HG03469 (cell line): Measurements from ENCODE around the gene TBXAS1.

Experiments
- ATAC-seq: cut with Tn5 transposase; IDR thresholded peaks from one replicate; pipeline ENCODE4 v1.9.1; 2021; ENCODE audit warnings: mild to moderate bottlenecking, moderate library complexity, moderate number of reproducible peaks; ENCODE audit not compliant: unreplicated experiment

TBXAS1 gene

GRCh38 chr7:140039896-140040295 lies 210.8 kb downstream of the TBXAS1 start:
- ATAC-seq: no peak

DNA sequence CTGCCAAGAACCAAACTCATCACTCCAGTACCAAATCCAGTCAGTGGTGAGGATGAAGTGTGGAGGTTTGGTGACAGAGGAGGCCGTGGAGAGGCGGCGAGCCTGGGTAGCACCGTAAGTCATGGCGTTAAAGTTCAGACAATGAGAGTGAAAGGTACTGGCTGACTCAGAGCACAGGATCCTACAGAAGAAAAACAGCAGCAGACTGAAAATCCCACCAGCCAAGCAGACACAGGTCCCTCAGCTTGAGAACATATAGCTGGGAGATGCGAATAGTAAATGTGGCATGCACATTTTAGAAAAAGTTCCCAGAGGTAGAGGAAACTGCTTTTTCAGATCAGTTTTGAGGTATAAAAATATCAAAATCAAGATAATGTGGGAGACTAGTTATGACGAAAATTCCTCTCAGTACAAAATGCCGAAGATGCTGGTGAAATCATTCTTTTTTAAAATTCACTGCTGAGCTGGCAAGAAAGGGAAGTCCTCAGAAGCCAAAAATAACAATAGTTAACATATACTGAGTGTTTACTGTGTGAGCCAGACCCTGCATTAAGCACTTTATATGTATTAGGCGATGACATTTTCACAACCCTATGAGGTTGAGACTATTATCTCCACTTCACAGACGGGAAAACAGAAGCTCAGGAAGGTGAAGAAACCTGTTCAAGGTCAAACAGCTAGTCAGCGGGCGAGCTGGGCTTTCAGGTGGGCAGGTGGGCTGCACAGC lies 212.8 kb downstream of the TBXAS1 start:
- ATAC-seq: no peak

DNA sequence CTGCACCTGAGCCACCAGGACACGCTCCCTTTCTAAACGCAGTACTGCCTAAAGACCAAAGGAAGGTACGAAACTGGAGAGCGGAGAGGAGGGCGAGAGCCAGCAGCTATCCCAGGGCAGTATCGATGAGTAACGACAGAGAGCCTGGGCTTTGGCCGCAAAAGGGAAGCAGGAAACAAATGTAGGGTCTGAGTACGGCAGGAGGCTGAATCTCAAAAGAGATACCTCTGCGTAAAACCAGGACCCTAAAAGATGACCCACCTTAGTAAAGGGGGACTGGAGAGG lies 213.3 kb downstream of the TBXAS1 start:
- ATAC-seq: no peak

GRCh38 chr7:140044251-140044650 lies 215.2 kb downstream of the TBXAS1 start:
- ATAC-seq: no peak

- ATAC-seq: no peak
These were observed 216.6 kb downstream of the TBXAS1 start for GRCh38 chr7:140045697-140046096.

GRCh38 chr7:140047197-140047596 lies 218.1 kb downstream of the TBXAS1 start:
- ATAC-seq: no peak

DNA sequence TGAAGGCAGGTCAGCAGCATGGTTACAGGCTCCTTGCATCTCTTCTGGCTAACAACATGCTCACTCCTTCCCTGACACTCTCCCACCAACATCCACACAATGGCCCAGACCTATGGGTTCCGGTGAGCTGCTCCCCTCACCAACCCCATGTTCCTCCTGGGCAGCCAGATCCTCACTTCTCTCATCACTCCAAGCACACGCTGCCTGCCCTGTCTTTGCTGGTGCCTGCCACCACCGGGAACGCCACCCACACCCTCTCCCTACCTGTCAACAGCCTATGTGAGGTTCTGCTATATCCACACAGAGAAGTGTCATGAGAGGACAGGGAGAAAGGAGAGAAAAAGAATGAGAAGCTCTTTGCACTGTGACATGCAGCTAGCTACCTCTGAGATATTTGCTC lies 219.1 kb downstream of the TBXAS1 start:
- no peak for ATAC-seq

DNA sequence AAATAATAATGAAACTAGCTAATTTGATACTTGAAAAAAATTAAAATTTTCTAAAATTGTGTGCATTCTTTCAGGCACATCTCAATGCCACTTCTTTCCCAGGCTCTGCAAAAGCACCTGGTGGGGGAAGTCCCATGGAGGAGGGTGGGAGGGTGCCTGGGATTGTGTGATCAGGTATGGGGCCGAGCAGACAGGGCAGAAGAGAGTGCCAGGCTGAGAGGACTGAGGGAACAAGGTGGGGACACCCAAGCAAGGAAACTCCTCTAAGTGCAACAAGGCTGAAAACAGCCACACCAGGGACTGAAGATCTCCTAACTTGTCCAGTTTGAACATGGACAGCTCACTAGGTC lies 219.9 kb downstream of the TBXAS1 start:
- no peak for ATAC-seq

DNA sequence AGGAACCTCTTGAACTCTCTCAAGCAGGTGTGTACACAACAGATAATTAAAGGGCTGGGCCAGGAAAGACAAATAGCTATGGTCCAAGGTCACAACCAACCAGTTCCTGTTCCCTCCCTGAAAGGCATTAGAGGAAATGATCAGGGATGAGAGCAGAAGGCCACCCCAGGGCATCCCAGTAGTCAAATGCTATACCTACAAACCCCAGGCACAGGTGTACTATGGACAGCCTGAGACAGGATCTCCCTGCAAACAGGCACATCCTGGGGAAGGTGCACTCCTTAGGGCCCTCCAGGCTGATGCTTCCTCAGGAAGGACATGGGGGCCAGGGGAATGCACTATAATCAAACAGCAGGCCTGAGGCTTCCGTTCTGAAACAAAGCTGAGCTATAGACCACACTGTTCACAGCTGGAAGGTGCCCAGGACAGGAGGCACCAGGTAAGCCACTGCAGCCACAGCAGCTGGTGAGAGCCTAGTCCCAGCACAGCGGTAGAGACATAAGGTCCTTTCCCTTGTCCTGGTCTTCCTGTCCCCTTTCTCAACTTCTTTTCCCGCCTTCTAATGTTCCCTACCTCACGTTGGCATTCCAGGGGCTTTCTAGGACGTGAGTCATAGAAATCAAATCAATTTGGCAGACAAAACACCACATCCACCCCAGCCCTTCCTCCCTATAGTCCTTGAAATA lies 220.4 kb downstream of the TBXAS1 start:
- ATAC-seq: no peak

DNA sequence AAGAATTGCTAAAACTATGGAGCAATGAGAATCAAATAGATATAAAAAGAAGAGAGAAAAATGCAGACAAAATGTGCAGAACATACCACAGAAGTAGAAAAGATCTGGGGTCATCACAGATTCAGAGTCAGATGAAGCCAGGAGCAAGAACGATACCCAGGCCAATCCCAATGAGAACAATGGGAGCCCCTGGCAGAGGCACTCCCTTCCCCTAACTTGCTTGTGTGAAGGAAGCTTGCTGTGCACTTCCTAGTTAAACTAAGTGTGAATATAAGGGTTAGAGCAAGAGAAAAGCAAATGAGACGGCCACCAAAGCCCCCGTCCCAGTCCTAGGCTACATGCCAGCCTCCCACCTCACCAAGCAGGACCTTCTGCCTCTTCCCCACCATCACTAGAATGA lies 221.0 kb downstream of the TBXAS1 start:
- no peak for ATAC-seq

DNA sequence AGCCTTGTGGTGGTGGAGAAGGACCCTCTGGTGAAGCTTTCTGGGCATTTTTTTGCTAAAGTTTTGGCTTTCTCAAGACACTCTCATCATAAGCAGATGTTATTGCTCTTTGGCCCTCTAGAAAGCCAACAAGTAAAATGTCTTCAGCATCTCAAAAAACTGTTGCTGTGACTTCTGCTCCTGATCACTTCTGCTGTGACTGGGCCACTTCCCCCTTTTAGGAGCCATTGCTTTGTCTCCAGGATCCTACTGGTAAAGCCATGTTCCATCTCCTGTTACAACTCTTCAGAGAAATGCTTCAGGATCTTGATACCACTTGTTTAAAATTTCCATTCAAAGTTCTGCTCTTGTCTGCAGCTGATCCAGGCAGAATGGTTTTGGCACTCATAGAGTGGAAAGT lies 222.8 kb downstream of the TBXAS1 start:
- ATAC-seq: no peak

- ATAC-seq: peak; percentile 86
These were observed 224.9 kb downstream of the TBXAS1 start for GRCh38 chr7:140053812-140054539.

- no peak for ATAC-seq
These were observed 225.7 kb downstream of the TBXAS1 start for GRCh38 chr7:140054751-140055150.

GRCh38 chr7:140055833-140056232 lies 226.8 kb downstream of the TBXAS1 start:
- ATAC-seq: no peak

- ATAC-seq: no peak
These were observed 227.5 kb downstream of the TBXAS1 start for GRCh38 chr7:140056431-140057142.

DNA sequence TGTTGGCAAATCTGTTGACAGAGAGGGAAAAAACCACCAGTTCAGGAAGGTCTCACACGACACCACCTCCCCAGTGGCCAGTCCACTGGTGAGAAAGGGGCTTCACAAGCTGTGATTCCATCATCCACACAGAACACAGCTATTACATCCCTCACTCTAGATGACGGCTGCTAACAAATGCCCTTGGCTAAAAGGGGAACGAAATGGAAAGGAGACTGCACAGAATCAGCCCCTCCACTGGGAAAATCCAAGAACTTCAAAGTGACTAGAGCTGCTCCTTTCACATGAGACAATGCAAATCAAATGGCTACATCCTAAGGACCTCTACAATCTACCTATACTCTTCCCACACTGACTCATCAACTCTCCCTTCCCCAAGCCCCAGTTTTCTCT lies 228.1 kb downstream of the TBXAS1 start:
- ATAC-seq: no peak

- no peak for ATAC-seq
These were observed 229.5 kb downstream of the TBXAS1 start for GRCh38 chr7:140058517-140058916.

DNA sequence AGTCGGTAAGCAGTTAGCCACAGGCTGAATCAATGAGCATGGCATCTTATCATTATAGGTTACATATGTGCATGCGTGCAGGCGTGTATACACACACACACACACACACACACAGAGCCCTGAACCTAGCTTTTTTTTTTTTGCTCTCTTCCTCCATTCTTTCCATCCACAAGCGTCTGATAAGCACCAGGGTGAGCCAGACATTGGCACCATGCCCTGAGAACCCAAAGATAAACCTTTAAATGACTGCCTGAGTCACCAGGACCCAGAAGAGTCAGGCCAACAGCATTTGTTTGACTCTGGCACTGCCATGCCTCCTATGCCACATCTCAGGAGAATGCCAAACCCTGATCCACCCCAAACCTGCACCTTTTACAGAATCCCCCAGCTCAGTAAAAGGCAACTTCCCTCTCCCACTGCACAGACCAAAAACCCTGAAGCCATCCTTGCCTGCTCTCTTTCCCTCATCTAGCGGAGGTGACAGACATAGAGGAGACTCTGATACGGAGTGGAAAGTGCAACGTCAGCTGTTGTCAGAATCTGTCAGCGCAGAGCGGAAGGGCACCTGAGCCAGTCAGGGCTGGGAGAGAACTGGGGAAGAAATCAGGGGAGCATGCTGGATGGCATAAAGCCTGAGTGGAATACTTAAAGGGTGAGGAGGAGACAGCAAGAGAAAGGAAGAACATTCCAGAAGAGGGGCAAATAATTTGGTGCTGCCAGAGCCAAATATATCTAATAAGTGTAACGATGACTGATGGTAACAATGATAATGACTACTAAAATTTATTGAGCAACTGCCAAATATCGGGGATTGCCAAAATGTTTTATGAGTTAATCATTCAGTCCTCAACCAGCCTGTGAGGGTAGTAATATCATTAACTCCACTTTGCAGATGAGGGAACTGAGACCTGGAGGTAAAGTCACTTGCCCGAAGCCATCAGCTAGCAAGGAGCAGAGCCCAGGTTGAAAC lies 230.5 kb downstream of the TBXAS1 start:
- ATAC-seq: no peak

- no peak for ATAC-seq
These were observed 231.2 kb downstream of the TBXAS1 start for GRCh38 chr7:140060243-140060630.

- no peak for ATAC-seq
These were observed 231.9 kb downstream of the TBXAS1 start for GRCh38 chr7:140060788-140061606.
